K562 treated with DMSO at 1 percent for 4 hours (cell line): ENCODE results near the gene TRABD2A. TPM values are rescaled to one million over a fixed set of nuclear protein-coding genes. Genes with fewer than 3 reads are reported as not detected.

ENCODE experiments used
- total RNA-seq: library from RNA; unstranded; fragments of 300-600 nt; gene quantifications from 2 replicates; pipeline ENCODE4 v1.2.3, GENCODE V29; 2022; ENCODE audit not compliant: insufficient read depth

TRABD2A gene
- not detected in 2 replicates for total RNA-seq

GRCh38 chr2:84880645-84881521, at the start of gene TRABD2A:
Gene TRABD2A (minus strand): TSS chr2:84881084. CDS start chr2:84881039, 45 bp downstream.

GRCh38 chr2:84905181-84906107, 24.6 kb upstream of the TRABD2A start, which contains the start of gene TMSB10:
Gene TMSB10 (plus strand): TSS chr2:84905656.

Other genes starting within 250 kb of the TRABD2A start
- gene TMSB10, start 24.6 kb upstream of the TRABD2A start, total RNA-seq, result 1,117 and 1,349 TPM in 2 replicates
- 25.4 and 37.2 TPM in 2 replicates for gene KCMF1, start 90.1 kb upstream of the TRABD2A start, total RNA-seq